ENCODE measurements around the gene GJA8.
A peak's percentile ranks its signal among the peaks of the same experiment; 100 is the strongest.
"Not testable (repeated sequence)": the region's sequence is repeated elsewhere in the genome, so short reads cannot be mapped to it uniquely, and the experiment has no call there.

Gene GJA8

DNA sequence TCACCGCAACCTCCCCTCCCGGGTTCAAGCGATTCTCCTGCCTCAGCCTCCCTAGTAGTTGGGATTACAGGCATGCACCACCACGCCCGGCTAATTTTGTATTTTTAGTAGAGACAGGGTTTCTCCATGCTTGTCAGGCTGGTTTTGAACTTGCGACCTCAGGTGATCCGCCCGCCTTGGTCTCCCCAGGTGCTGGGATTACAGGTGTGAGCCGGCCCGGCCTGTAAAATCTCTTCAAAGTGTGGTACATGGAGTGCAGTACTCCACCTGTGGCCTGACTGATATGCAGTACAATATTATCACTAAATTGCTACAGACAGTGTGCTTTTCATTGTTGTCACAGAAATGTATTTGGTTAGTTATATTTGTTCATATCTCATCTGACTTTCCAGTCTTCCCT is 25.1 kb downstream of the GJA8 start:
- not testable (repeated sequence) for DNase-seq (ENCODE audit: low spot score)

GRCh38 chr1:147928236-147929132 is 25.9 kb downstream of the GJA8 start, which contains the start of gene GPR89B:
GPR89B (plus strand) TSS chr1:147928420; CDS start chr1:147928537, 117 bp downstream.
- peak; percentile 93 for DNase-seq (ENCODE audit: low spot score)

DNA sequence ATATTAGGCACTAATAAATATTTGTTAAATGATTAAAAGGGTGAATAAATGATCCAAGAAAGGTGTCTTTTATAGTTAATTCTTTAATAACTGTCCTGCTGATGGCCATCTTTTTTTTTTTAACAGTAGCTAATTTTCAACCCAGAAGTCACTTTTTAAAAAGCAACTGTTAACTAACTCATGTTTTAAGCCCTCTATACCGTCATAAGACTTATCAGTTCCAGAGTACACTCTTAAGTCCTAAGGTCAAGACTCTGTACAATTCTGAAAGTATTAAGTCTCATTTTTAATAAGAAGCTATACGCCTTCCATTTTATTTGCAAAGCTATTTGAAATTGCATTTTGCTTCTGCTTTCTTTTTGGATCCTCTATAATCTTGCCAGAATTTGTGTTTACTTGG is 28.5 kb downstream of the GJA8 start:
- DNase-seq (ENCODE audit: low spot score) = not testable (repeated sequence)

DNA sequence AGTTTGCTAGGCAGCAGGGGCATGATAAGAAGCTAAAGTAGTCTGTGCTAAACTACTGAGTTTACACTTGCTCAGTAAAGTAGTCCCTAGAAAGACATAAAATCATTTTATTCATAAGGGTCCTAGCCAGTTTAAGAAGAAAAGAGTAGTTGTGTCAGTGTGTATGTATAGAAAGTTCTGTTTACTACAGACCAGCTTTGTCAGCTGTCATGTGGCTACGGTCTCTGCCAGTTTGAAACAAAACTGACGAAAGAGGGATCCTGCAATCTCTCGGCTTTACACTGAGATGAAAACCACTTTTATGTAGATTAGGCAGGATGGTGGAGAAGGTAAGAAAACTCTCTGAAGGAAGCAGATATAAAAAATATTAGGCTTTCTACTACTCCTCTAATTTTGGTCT is 32.7 kb downstream of the GJA8 start:
- DNase-seq (ENCODE audit: low spot score) = not testable (repeated sequence)

GRCh38 chr1:147940456-147940855 is 37.9 kb downstream of the GJA8 start:
- DNase-seq (ENCODE audit: low spot score) = not testable (repeated sequence)

GRCh38 chr1:147942563-147942962 is 40.0 kb downstream of the GJA8 start:
- not testable (repeated sequence) for DNase-seq (ENCODE audit: low spot score)

DNA sequence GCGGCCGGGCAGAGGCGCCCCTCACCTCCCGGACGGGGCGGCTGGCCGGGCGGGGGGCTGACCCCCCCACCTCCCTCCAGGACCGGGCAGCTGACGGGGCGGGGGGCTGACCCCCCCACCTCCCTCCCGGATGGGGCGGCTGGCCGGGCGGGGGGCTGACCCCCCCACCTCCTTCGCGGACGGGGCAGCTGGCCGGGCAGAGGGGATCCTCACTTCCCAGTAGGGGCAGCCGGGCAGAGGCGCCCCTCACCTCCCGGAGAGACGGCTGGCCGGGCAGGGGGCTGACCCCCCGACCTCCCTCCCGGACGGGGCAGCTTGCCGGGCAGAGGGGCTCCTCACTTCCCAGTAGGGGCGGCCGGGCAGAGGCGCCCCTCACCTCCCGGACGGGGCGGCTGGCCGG is 46.9 kb downstream of the GJA8 start:
- not testable (repeated sequence) for DNase-seq (ENCODE audit: low spot score)
